NCI-H1092 (cell line): ENCODE measurements around the gene LYPD8.

Source experiments
- DNase-seq: peaks from one replicate; lab custom pipeline; 2025; lab: John Stamatoyannopoulos, UW

Gene LYPD8

DNA sequence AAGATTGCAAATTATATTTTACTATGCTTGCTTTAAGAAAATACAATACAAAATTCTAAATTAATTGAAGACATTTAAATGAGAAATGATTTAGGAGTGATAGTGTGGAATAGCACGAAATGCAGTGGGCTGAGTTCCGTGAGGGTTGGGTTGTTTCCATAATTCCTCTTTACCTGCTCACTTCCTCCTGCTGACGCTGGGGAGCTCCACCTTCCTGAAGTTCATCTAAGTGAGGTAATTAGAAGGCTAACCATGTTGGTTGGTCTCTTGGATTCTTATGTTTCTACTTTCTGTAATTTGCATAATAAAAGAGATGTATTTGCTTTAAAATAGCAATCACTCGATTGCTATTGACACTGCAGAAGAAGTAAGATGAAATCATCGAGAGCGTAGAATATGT, 57.7 kb downstream of the LYPD8 start:
- no peak for DNase-seq

DNA sequence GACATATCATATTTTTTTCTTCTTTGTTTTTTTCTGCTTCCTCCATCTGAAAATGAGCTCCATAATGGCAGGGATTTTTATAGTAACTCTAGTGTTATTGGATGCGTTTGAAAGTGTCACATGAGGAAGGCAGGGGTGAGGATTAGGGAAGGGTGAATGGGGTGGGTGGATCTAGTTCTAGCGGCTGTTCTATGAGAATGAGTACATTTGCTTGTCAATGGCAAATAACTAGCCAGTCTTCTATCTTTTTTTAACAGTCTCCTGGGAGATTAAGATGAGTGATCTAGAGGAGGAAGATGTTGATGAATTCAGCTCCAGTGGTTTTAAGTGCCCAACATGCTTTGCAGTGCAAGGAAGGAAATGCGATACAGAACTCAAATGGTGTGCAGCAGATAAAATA, 58.8 kb downstream of the LYPD8 start:
- no peak for DNase-seq

DNA sequence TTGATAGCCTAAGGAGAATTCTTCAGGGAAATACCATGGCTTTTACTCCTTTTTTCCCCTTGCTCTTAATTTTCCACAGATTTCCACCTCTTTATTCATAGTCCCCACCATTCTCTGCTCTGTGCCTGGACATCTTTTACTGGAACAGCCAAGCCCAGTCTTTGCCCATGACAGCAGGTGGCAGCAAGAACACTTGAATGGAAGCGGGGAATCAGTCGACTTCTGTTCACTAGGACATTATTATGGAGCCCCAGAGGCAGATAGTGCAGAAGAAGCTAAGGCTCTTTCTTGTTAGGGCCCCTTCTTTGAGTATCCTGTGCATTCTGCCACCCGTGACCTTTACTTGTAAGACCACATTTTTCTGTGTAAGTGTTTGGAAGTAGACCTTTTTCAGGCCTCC, 59.3 kb downstream of the LYPD8 start:
- no peak for DNase-seq

DNA sequence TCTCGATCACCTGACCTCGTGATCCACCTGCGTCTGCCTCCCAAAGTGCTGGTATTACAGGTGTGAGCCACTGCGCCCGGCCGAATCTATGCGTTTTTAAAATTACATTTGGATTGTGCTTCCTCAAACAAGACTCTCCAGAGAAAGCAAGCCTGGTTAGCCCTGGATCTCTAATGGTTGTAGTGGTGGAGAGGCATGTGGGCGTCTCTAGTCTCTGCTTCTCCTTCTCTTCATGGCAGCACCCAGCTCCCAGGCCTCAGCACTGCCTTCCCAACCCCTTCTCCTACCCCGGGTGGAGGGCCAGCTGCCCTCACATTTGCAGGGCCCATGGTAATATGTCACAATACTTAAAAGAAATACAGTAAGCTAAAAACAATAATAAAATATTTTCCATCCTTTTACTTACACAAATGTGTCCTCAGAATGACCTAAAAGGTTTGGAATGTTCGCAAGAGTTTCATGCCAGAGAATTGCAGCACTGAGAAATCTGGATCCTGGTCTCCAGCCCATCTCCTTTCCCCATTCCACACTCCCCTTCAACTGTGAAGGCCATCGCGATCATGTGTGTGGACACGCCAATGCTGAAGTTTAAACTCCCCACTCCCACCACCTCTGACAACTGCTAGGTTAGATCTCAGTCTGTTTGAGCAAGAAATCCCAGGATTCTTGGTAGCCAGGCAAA, 60.0 kb downstream of the LYPD8 start:
- DNase-seq = no peak

DNA sequence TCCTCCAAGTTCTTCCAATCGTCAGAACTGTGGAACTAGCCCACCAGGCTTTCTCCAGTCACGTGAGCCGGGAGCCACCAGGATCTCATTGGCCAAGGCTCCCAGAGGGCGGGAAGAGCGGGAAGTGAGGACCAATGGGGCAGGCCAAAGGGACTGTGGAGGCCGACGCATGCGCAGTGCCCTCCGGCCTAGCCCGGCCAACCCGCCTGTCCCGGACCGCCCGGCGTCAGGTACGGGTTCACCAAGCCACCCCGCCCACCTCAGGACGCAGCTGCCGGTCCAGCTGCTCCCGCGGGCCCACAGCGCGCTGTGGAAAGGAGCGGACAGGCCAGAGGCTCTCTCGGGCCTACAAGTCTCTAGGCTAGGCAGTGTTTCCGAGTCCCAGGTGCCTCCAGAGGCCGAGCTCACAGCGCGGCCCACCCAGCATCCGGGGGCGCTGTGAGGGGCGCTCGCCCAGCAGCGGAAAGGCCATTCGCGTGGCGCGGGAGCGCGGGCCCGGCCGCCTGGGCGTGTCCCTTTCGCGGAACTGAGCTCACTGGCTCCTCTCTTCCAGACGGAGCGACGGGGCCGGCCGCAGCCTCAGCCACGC, 63.9 kb downstream of the LYPD8 start:
- no peak for DNase-seq
